Caki2 (cell line): ENCODE results near the gene ACTN1. TPM values are rescaled to one million over a fixed set of nuclear protein-coding genes. Genes with fewer than 3 reads are reported as not detected.
A peak's percentile ranks its signal among the peaks of the same experiment; 100 is the strongest.

ENCODE experiments used
- DNase-seq: peaks from one replicate; pipeline ENCODE4 v3.0.0-alpha.2; 2015; ENCODE audit warnings: low read depth
- in situ Hi-C: cut with HindIII; loops from 2 replicates; pipeline ENCODE4 v1.10.0; 2016; ENCODE audit warnings: low sequenced_read_pairs, low pct_unique_long_range_greater_than_20kb, mixed read lengths
- total RNA-seq: library from RNA; depleted of rRNA; stranded (reverse); fragments of >200 nt; shearing (Covaris generic); gene quantifications from 2 replicates; pipeline ENCODE4 v1.2.3, GENCODE V29; 2014; ENCODE audit warnings: low replicate concordance

Gene ACTN1
- total RNA-seq, 1 experiment from 2014 or later, result 57.0 TPM

DNA sequence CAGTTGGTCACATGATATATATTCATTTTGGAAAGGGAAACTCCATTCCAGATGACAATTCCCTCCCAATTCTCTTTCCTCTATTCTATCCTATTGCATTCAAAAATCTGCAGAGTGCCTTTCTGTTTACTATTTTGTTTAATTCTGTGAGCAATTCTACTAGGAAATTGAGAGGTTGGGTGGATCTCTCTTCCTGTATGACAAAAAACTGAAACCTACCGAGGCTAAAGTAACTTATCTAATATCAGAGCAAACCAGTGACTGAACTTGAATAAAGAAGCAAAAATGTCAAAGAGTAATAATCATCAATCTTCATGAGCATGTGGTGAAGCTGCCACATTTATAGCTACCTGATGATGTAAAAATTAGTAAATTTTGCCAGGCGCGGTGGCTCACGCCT, 16.6 kb upstream of the ACTN1 start:
- in situ Hi-C loops, result no loop called here
- no peak for DNase-seq

DNA sequence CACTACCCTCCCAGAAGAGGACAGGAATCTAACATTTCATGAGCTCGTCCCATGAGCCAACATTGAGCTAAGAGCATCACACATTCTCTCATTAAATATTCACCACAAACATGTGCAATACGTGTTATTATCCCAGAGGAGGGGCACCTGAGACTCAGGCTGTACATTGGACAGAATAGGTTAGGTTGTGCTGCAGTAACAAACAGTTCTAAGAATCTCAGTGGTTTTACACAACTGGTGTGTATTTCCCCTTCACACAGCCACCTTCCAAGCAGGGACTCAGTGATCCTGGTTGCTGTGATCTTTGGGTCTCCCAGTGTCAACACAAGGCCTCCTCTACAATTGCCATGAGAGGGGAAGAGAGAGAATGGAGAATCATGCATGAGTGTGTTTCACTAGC, 15.0 kb upstream of the ACTN1 start:
- no peak for DNase-seq
- in situ Hi-C loops, result no loop called here

DNA sequence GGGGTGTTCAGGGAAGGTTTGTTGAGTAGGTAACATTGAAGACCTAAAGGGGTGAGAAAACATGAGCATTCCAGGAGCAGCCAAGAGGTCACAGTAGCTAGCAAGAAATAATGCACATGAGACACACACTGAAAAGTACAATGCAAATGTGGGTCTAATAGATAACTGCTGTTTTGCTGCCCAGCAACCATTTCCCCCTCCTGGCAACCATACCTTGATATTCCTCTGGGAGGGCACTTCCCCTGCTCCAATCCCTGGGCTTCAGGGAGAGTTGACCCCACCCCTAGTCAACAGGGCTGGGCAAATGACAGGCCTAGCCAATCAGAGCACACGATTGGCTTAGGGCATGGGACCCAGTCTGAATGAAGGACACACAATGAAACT, 8.5 kb upstream of the ACTN1 start:
- in situ Hi-C loops, result no loop called here
- DNase-seq, result no peak

DNA sequence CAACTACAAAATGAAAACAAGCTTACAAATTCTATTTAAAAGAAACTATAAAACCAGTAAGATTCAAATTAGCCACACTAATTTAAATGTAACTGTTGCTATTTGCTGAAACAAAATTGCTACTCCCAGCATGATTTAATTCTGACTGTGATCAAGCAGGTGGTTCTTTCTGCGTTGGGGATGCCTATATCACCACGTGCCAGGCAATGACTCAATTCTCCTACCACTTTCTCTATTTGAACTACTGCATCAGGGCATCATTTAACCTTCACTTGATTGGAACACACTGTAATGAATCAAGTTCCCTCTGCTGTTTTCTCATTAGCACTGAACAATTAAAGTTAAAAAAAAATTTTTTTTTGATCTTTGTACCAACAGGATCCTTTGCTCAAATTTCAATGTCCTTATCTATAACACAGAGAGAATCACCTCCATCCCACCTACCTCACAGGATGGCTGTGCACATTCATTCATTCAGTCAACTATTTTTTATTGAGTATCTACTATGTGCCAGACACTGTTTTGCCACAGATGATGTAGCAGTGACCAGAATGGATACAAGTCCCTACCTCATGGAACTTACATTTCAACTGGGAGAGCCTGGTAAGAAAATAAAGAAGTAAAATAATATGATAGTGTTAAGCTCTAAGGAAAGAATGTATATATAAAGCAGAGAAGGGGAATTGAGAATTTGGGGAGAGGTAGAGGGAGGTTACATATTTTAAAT, 8.0 kb upstream of the ACTN1 start:
- DNase-seq, result no peak
- in situ Hi-C loops, result no loop called here

DNA sequence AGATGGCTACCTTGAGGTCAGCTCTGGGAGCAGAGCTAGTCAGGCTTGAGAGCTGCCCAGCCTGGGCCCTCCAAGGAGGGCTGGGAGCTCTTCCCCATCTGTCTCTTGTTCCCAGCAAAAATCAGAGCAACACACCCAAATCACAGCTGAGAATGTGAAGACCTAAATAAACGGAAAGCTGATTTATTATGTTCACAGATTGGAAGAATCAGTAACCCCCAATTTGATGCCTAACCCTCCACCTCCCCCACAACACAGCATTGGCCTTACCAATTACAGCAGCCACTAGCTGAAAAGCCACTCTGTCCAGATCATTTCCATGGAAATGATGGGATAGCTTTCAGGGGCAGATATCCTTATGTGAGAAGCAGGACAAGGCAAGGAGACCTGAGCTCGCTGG, 7.1 kb upstream of the ACTN1 start:
- DNase-seq, result no peak
- in situ Hi-C loops, result no loop called here

DNA sequence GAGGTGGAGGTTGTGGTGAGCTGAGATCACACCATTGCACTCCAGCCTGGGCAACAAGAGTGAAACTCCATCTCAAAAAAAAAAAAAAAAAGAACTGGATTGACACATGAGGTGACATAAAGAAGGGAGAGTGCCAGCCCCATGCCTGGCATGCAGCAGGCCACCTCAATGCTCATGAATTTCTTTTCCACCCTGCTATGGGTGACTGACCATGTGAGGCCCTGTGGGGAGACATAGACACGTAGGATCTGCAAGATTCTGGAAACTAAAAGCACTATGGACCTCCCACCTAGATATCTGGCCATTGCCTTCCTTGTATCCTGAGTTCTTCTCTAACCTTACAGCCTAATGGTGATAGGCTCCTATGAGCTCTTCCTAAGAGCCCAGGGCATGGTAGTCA, 5.6 kb upstream of the ACTN1 start:
- DNase-seq, result no peak
- in situ Hi-C loops, result no loop called here

DNA sequence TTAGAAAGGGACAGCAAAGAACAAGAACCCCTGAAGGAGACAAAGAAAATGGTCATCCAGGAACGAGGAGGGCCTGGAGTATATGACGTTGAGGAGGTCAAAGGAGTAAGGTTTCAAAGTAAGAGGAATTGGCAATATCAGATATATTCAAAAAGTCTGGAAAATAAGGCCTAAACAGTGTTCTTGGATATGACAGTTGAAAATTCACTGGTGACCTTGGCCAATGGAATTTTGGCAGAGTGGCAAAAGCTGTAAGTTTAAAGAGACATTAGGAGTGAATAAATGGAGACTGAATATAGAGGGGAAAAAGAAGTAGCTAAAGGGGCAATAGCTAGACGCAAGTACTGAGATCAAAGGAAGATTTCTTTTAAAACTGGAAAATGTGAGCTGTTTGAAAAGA, 4.1 kb upstream of the ACTN1 start:
- no peak for DNase-seq
- in situ Hi-C loops, result no loop called here

DNA sequence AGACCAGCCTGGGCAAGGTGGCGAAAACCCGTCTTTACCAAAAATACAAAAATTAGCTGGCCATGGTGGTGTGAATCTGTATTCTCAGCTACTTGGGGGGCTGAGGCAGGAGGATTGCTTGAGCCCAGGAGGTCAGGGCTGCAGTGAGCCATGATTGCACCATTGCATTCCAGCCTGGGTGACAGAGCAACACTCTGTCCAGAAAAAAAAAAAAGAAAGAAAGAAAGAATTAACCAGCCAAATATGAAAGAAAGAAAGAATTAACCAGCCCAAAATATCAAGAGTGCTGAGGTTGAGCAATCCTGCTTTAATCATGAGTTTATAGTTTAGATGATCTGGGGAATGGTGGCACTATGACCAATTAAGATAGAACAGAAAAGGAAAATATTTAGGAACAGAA, 3.5 kb upstream of the ACTN1 start:
- DNase-seq, result no peak
- in situ Hi-C loops, result no loop called here

DNA sequence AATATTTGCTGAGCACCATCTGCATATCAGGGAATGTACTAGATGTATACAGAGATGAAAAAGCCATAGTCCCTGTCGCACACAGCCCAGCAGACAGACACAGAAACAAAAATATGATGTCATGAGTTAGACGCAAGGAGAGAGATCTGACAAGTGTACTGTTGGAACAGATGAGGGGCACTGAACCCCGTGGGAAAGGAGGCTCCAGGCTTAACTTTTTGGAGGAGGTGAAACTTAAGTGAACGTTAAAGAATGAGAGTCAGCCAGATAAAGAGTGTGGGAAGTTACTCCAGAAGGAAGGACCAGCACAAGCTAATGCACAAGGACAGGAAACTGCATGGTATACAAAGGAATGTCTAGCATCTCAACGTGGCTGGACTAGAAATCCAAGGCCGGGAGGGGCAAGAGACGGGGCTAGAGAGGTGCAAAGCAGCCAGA, 2.5 kb upstream of the ACTN1 start:
- in situ Hi-C loops, result no loop called here
- DNase-seq, result no peak

DNA sequence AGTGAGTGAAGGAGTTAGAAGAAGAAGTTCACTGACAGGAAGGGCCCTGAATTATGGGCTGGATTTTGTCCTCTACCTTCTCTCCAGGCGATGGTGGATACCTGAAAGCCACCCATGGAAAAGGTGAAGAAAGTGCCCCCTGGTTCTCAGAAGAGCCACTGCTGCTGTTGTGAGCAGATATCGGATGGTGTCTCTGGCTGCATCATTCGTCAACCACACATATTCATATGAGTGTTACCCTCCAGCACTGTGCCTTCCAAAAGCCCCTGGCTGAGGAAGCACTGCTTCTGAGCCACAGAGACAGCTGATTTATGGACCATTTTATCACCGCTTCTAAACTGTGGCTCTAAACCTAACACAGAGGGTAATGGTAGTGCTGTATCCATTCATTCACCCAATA, 2.0 kb upstream of the ACTN1 start:
- no peak for DNase-seq
- in situ Hi-C loops, result no loop called here

DNA sequence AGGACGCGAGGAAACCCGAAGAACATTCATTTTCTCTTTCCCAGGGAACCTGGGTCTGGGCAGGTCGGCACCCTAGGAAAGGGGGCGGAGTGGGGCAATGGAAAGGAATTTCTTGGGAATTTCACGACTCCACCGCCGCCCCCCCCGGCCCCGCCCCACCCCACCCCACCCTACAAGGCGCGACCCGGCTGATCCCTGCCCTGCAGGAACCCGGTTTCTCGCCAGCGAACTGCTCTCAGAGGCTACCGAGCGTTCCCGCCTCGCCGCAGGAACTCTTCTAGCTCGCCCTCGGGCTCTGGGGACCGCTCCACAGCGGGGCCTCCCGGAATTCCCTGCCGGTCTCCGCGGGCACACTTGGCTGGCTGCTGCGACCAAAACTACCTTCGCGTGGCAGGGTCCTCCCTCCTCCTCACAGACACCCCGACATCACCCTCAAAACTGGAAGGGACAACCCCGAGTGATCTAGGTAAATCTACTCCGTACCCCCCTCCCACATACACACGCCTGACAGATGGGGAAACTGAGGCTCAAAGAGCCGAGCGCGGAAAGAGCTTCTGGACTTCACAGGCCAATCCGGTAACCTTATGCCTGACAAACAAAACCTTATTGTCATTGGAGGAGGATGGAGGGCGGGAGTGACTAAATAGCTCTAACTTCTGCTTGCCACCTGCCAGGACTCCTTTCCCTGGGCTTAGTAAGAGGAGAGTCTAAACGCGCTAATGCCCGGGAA, 785 bp upstream of the ACTN1 start:
- DNase-seq, result peak; percentile 39
- in situ Hi-C loops, result no loop called here

DNA sequence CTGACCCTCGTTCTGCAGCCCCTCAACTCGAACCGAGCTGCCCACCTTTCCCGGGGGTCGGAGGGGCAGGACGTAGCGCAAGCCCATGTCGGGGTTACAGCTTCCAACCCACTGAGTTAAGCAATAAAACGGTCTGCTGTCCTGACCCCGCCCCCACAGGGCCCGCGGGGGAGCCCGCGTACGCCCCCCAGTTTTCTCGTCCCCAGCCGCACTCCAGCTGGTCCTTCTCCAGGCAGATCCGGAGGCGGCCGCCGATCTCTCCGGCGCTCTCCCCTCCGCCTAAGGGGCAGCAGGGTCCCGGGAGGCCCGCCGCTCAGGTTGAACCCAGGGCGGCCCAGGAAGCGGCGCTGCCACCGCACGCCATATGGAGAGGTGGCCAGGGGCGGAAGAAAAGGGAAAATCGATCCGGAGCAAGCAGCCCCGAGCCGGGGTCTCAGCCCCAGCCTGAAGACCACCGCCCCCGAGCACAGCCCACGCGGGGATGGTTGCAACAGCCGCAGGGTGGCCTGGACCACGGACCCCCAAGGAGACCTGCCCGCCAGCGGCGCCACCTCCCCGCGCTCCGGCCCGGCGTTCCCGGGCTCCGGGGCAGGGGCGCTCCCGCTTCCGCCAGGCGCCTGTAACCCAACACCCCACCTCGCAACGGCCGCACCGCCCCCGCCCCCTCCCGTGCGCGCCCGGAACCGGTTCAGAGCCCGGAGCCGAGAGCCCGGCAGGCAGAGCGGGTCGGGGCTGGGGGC, 760 bp downstream of the ACTN1 start:
- in situ Hi-C loops, result no loop called here
- DNase-seq, result peak; percentile 35

DNA sequence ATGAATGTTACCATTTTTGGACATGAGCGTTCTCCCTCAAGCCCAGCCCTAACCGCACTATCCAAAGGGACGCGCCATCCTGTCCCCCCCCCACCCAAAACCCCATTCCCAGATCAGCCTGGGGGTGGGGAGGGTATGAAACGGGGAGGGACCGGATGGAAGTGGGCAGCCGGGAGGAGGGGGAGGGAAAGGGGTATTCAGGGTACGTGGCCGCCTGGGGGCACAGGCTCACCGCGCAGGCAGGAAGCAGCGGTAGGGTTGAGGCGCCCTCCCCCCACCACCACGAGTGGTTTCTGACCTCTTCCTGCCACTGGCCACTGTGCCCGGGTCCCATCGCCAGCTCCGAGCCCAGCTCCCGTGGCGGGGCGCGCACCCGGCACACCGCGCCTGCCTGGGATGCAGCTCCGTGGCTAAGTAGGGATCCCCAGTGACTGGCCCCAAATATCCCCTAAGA, 1.4 kb downstream of the ACTN1 start:
- in situ Hi-C loops, result no loop called here
- peak; percentile 77 for DNase-seq

DNA sequence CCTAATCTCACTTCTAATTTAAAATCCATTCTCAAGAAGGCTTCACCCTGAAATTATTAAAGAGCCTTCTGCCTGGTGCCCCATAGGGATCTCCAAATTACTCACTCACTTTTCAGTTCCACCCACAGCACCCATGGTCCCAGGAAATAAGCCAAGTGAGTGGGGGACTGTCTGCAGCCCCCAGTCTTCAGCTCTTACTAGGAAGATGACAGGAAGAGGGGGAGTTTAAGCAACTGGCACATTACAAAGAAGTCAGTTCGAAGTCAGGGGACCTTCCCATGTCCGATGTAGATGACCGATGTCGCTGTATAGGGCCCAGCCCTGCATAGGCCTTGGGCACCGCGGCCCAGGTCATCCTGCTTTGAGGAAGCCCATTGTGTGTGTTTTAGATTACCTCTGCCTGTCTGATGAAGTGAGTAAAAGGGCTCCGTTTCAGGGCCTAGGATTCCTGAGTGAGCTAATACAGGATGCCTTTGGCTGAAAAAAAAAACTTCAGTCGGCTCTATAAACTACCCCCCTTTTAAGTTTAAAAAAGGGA, 1.9 kb downstream of the ACTN1 start:
- in situ Hi-C loops, result no loop called here
- no peak for DNase-seq

DNA sequence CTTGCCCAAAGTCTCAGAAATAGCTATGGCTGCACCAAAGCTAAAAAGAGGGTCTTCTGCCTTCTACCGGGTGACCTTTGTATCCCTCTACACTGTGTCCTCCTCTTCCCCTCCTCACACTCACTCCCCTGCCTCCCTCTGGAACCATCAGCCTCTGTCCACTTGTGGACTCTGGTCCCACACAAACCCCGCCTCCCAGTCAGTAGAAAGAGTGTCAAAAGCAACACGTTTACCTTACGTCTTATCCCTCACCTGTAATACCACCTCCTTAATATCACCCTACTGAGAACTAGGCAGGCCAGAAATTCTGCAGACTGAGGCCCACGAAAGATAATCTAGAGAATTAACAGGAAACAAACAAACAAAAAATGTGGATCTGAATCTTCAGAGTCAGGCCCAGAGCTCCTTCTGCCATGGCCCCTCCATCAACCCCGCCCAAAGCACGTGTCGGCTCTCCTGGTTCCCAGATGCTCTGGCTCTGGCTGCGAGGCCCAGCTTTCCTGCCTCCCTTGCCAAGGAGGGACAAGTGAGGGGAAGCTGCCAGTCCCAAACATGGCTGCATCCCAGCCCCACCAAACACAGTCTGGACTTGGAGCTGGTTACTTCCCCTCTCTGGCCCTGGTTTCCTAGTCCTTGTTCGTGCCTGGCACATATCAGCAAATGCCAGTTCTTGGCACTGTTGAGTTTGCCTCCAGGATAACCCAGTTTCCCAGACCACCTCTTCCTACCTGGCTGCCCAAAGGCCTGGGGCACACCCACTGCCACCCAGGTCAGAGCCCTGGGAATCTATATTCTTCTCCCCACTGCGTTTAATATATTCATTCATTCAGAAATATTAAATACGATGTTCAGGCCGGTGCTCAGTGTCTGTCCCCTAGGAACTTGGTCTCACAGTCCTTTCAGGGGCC, 2.7 kb downstream of the ACTN1 start:
- DNase-seq, result no peak
- in situ Hi-C loops, result no loop called here

DNA sequence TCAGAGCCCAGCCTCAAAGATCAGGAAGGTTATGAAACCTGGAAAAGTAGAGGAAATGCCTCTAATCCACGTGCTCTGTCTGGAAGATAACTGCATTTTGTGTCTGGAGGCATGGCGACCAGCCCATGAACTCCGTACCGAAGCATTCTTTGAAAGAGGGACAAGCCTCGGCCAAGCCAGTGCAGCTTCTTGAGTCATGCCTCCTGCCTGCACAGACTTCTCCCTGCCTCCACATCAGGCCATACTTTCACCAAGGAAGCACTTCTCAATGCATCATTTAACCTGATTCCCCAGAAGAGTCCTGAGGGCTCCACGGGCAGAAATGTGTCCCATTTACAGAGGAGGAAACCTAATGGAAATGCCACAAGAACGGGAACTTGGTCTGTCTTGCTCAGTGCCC, 3.4 kb downstream of the ACTN1 start:
- in situ Hi-C loops, result no loop called here
- peak; percentile 29 for DNase-seq

DNA sequence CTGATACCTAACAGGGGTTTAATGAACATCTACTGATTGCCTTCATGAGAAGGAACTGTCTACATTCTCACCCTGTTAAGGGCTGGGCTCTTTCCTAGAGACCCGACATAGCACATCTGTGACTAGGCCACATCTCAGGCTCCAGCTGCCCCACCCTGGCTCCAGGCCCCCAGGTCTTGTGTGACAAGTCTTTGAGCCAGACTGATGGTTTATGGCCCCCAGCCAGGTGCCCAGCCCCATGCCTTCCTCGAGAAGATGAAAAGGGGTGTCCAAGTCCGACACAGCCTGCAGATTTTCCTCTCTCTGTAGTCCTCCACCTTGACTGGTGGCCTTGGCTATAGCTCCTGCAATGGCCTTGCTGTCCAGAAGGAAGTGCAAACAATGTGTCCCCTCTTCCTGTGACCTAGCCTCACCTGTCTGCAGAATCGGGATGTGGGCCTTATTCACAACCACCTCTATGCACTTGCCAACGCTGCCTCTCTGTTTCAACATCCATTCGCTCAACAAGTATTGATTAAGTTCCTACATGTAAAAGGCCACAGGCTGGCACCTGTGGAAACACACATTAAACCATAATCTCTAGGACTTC, 4.2 kb downstream of the ACTN1 start:
- in situ Hi-C loops, result no loop called here
- DNase-seq, result no peak

DNA sequence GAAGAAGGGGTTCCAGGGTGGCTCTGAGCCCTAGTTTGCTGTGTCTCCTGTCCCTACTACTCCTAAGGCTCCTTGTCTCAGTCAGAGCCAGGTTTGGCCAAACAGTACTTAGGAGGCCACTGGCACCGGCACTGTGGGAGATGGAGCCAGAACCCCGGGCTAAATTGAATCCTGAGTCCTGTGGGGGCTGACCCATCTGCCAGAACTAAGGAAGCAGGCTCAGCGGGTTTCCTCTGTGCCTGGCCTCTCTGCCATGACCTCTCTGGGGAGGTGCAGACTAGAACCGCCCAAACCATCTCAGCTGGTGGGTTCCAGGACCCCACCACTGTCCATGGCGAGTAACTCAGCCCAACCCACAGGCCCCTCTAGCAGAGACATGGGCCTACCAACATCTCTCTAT, 5.5 kb downstream of the ACTN1 start:
- DNase-seq, result no peak
- in situ Hi-C loops, result no loop called here
